Adrenal gland (tissue), 12 donors: ENCODE data around the gene TRIM66. TPM values are rescaled to one million over a fixed set of nuclear protein-coding genes. Genes with fewer than 3 reads are reported as not detected.
A peak's percentile ranks its signal among the peaks of the same experiment; 100 is the strongest.

Source experiments
- DNase-seq, 7 donors: peaks; one replicate each; pipeline ENCODE4 v3.0.0-alpha.2; 2019 to 2020
- H3K27ac ChIP-seq, 5 donors: fragments of 200-600 bp; sonication (generic) in 4 of 5; 1 replicate in 3 of 5; 2 replicates in 2 of 5; pipeline versions ENCODE4 v1.5.1 to v1.8.0; 2016 to 2020; ENCODE audit warnings: mild to moderate bottlenecking in 1 of 5
- H3K27me3 ChIP-seq: fragments of 200-600 bp; 2 replicates; pipeline ENCODE4 v1.8.0; 2021
- H3K36me3 ChIP-seq, 2 donors: fragments of 200-600 bp; replicated peaks in 1 of 2; 1 replicate in 1 of 2; 2 replicates in 1 of 2; pipeline versions ENCODE4 v1.5.1 to v1.8.0; 2018 to 2022
- H3K4me1 ChIP-seq, 2 donors: fragments of 200-600 bp; replicated peaks in 1 of 2; 1 replicate in 1 of 2; 2 replicates in 1 of 2; pipeline versions ENCODE4 v1.5.1 to v1.8.0; 2018 to 2021
- H3K4me3 ChIP-seq, 4 donors: fragments of 200-600 bp; sonication (generic) in 3 of 4; one replicate each; pipeline ENCODE4 v1.5.1; 2016 to 2018
- H3K9me3 ChIP-seq, 3 donors: fragments of 200-600 bp; sonication (generic) in 1 of 3; replicated peaks in 1 of 3; 1 replicate in 2 of 3; 2 replicates in 1 of 3; pipeline versions ENCODE4 v1.5.1 to v1.8.0; 2016 to 2021
- POLR2A ChIP-seq, 2 donors: fragments of 450-650 bp; IDR thresholded peaks; one replicate each; pipeline ENCODE4 v1.6.1; 2017; ENCODE audit warnings: antibody characterized with exemption in 2 of 2, mild to moderate bottlenecking in 2 of 2, moderate library complexity in 1 of 2
- WGBS, 4 donors: extraction: QIAGEN DNeasy Blood & Tissue Kit in 2 of 4; methylation state at CpG; one replicate each; pipeline versions ENCODE4 v1.1.5 to v1.1.7; 2013 to 2017; 5-methylcytosine and 5-hydroxymethylcytosine counted together
- intact Hi-C, 2 donors: fragments of 100-400 bp; cut with DNase I; formaldehyde crosslinking; loops; one replicate each; pipeline versions ENCODE4 v1.14.1 to v1.15.0; 2022 to 2023
- polyA plus RNA-seq, 3 donors: library from polyadenylated mRNA; stranded (reverse); fragments of 200-250 nt in 2 of 3; fragments of 350-450 nt in 1 of 3; fragmentation: Illumina TruSeq in 1 of 3; extraction: RNeasy Lipid Tissue Mini Kit (QIAGEN cat#74804) in 1 of 3; gene quantifications; one replicate each; pipeline ENCODE4 v1.2.3, GENCODE V29; 2013 to 2014
- total RNA-seq, 9 donors: library from RNA; depleted of rRNA in 4 of 9; stranded (reverse); fragments of >200 nt in 4 of 9; fragments of 120-200 nt in 1 of 9; fragmentation: NEBNext Ultra II Directional in 1 of 9; extraction: Animal tissue kit (Norgen Biotek cat#: 25700) in 1 of 9; gene quantifications; one replicate each; pipeline versions ENCODE4 v1.1.0 to v1.2.4, GENCODE V29; 2013 to 2023
- TF ChIP-seq, protein P1 (sequence below), 6 experiments: fragments of 450-650 bp in 4 of 6; fragments of 200-600 bp in 2 of 6; sonication (generic) in 1 of 6; IDR thresholded peaks; 1 replicate in 5 of 6; 2 replicates in 1 of 6; pipeline versions ENCODE4 v1.5.1 to v1.8.0; 2016 to 2021; ENCODE audit warnings: antibody characterized with exemption in 6 of 6, mild to moderate bottlenecking in 2 of 6, moderate library complexity in 1 of 6
- donor health status: healthy with polysubstance abuse.
- donor health status: Bipolar disorder and iron deficiency.
- donor health status: DM: yes; HTN: yes; CAD: no.
- donor health status: DM: no; HTN: no; CAD: no.
- donor health status: DM: no; HTN: no; CAD: no.
- donor health status: DM: yes; HTN: yes; CAD: no.

The TRIM66 gene
- total and polyA plus RNA-seq, 12 donors, result 3.6 to 18.4 (median 8.3) TPM

DNA sequence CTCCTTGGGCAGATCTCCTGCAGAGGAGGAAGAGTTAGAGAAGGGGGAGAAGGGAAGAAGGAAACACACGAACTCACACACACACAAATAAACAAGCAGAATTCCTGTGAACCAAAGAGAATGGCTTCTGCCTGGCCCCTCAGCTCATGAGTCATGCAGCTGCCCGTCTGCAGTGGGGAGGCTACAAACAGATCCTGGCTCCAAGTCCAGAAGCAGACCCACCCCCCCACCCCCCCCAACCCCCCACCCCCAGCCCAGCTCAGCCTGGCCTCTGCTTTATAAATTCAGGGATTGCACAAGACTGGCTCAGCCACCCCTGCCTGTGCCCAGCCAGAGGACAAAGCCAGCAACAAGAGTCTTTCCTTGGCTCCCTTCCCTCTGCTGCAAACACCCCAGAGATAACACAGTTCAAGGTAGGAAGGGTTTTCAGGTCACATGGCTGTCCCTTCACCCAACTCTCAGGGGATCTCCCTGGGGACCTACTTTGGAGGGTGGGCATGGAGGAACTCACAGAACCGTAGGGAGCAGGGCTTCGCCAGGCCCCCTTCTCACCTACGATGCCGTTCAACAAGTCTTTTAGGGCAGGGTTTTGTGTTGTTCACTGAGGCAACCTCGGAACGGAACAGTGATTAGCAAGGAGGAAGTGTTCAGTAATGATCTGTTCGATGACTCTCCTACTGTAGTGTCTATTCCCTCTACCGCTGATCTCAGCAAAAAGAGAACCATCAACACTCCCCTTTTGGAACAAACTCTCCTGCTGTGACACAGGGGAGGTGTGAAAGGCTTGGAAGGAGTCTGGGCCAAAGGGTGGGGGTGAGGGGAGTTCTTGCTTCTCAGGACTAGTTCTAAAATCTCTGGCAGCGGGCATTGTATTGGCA, 35.6 kb upstream of the TRIM66 start:
- intact Hi-C loops, result no loop called here
- peaks cover 46 to 78% of the 10 kb centered on the region in 2 donors for H3K4me1 ChIP-seq
- peak in 1 of 2 donors; percentile 25 for TF ChIP-seq POLR2A (IDR thresholded peaks at IDR 0.05)
- TF ChIP-seq, protein P1, sequence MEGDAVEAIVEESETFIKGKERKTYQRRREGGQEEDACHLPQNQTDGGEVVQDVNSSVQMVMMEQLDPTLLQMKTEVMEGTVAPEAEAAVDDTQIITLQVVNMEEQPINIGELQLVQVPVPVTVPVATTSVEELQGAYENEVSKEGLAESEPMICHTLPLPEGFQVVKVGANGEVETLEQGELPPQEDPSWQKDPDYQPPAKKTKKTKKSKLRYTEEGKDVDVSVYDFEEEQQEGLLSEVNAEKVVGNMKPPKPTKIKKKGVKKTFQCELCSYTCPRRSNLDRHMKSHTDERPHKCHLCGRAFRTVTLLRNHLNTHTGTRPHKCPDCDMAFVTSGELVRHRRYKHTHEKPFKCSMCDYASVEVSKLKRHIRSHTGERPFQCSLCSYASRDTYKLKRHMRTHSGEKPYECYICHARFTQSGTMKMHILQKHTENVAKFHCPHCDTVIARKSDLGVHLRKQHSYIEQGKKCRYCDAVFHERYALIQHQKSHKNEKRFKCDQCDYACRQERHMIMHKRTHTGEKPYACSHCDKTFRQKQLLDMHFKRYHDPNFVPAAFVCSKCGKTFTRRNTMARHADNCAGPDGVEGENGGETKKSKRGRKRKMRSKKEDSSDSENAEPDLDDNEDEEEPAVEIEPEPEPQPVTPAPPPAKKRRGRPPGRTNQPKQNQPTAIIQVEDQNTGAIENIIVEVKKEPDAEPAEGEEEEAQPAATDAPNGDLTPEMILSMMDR (IDR thresholded peaks at IDR 0.05), result no peak
- no peaks in the 10 kb centered on the region for H3K9me3 ChIP-seq
- DNase-seq, result peak; percentile 73 to 93 (median 91)
- H3K4me3 ChIP-seq, result no peak overlapping the region
- H3K27ac ChIP-seq, result peak overlapping the region; percentile 81 to 90 (median 83)
- no peaks in the 10 kb centered on the region for H3K27me3 ChIP-seq
- WGBS, 4 donors, result 14 to 25% (median 22%) methylated on average over 9 to 11 of the region's 11 CpGs
- peaks cover 0 to 32% of the 10 kb centered on the region in 2 donors for H3K36me3 ChIP-seq

GRCh38 chr11:8717544-8717875, 35.0 kb upstream of the TRIM66 start:
- WGBS, 4 donors, result 45 to 56% (median 53%) methylated on average over 8 to 9 of the region's 9 CpGs

GRCh38 chr11:8715501-8715900, 33.0 kb upstream of the TRIM66 start:
- H3K27ac ChIP-seq, result peak overlapping the region in 3 of 5 donors; percentile 37 to 68 (median 54)
- no peaks in the 10 kb centered on the region for H3K27me3 ChIP-seq
- no peak overlapping the region for H3K4me3 ChIP-seq
- peak in 6 of 7 donors; percentile 36 to 71 (median 66) for DNase-seq
- H3K4me1 ChIP-seq, result peaks cover 46 to 55% of the 10 kb centered on the region in 2 donors
- peaks cover 0 to 53% of the 10 kb centered on the region in 2 donors for H3K36me3 ChIP-seq
- no peaks in the 10 kb centered on the region for H3K9me3 ChIP-seq
- intact Hi-C loops, result no loop called here
- TF ChIP-seq POLR2A (IDR thresholded peaks at IDR 0.05), result no peak
- TF ChIP-seq, protein P1 (IDR thresholded peaks at IDR 0.05), result no peak
- 62 to 74% (median 65%) methylated on average over 11 to 15 of the region's 15 CpGs for WGBS, 4 donors

More at GRCh38 chr11:8717544-8717875, 35.0 kb upstream of the TRIM66 start:
- intact Hi-C loops, result no loop called here
- Histone ChIP-seq H3K27me3 (no peaks in the 10 kb centered on the region), H3K4me1 (peaks cover 46 to 72% of the 10 kb centered on the region in 2 donors), H3K4me3 (no peak overlapping the region), H3K27ac (peak overlapping the region; percentile 70 to 88 (median 74)), H3K9me3 (no peaks in the 10 kb centered on the region), H3K36me3 (peaks cover 0 to 38% of the 10 kb centered on the region in 2 donors)
- peak in 1 of 7 donors; percentile 46 for DNase-seq
- TF ChIP-seq, protein P1 (IDR thresholded peaks at IDR 0.05), result no peak
- no peak for TF ChIP-seq POLR2A (IDR thresholded peaks at IDR 0.05)

- H3K4me3 ChIP-seq, result no peak overlapping the region
- peaks cover 0 to 60% of the 10 kb centered on the region in 2 donors for H3K36me3 ChIP-seq
- H3K27ac ChIP-seq, result peak overlapping the region in 3 of 5 donors; percentile 37 to 68 (median 54)
- no peak for TF ChIP-seq POLR2A (IDR thresholded peaks at IDR 0.05)
- TF ChIP-seq, protein P1 (IDR thresholded peaks at IDR 0.05), result no peak
- intact Hi-C loops, result no loop called here
- no peak for DNase-seq
- H3K9me3 ChIP-seq, result no peaks in the 10 kb centered on the region
- H3K4me1 ChIP-seq, result peaks cover 45 to 52% of the 10 kb centered on the region in 2 donors
- H3K27me3 ChIP-seq, result no peaks in the 10 kb centered on the region
- WGBS, 4 donors, result 58 to 69% (median 65%) methylated on average over 2 to 4 of the region's 4 CpGs
These were observed 32.3 kb upstream of the TRIM66 start for GRCh38 chr11:8714622-8715225.
